Epidermal melanocyte (primary cell): ENCODE data around the gene LSAMP.
A peak's percentile ranks its signal among the peaks of the same experiment; 100 is the strongest.

Source experiments
- DNase-seq: peaks from one replicate; pipeline ENCODE4 v3.0.0; 2011; ENCODE audit warnings: low spot score; ENCODE audit not compliant: insufficient read length

The LSAMP gene

DNA sequence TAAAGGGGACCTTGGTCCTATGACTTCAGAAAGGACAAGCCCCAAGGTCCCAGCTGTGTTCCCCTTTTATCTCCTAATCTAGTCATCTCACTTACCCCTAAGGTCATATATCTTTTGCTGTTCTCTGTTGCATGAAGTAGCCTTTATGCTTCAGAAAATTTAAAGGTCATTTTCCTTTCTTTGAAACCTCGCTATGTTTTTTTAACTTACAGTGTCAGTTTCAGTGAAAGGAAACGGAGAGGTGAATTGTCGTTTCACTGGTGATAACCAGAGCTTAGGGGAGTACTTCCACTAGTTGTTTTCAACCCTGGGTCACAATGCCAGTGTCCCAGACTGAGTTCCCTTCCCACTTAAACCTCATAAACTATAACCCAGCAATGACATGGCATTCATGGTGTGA, 464.6 kb downstream of the LSAMP start:
- no peak for DNase-seq

DNA sequence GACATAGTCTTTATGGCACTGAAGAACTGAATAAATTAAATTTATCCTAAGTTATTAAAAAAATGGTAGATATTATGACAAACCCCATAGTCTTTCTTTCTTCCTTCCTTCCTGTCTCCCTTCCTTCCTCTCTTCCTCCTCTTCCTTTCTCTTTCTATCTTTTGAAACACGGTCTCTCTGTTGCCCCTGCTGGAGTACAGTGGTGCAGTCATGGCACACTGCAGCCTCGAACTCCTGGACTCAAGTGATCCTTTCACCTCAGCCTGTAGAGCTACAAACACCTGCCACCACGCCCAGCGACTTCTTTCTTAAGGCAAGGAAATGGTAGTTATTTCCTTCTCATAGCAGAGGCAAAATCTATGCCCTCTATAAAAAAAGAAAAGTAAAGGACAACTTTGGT, 467.4 kb downstream of the LSAMP start:
- no peak for DNase-seq

GRCh38 chr3:115975796-115976195, 469.5 kb downstream of the LSAMP start:
- no peak for DNase-seq

GRCh38 chr3:115975353-115975752, 469.9 kb downstream of the LSAMP start:
- no peak for DNase-seq

- no peak for DNase-seq
Measured at GRCh38 chr3:115974940-115975339, 470.3 kb downstream of the LSAMP start.

DNA sequence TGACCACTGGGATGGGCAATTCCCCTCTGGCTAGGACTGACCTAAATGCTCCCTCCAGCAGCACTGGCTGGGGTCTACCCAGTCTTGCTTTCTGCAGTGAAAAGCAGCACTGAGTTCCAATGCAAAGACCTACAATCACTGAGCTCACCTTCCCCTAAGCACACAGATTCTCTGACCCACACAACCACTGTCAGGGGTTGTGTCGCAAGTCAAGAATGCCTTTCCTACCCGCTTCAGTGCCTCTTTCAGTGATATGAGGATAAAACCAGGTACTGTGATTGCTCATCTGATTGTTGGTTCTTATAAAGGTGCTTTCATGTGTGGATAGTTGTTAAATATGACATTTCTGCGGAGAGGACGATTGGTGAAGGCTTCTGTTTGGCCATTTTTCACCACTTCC, 476.4 kb downstream of the LSAMP start:
- no peak for DNase-seq

DNA sequence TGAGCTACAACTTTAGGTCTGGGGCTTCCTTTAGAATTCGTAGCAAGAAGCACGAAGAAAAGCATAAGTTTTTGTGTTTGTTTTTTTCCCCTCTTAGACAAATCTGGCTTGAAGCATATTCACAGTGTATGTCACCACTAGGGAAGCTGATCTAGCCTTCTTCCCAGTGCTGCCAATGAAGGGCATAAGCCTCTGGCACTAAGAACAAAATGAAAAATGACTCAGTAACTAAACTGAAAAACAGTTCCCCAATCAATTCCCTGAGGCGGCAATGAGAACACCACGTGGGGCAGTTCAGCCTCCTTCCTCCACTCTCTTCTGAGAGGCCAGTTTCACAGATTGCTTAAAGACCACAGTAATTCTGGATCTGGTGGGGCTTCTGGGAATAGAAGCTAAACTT, 483.9 kb downstream of the LSAMP start:
- peak; percentile 43 for DNase-seq

- no peak for DNase-seq
Measured at GRCh38 chr3:115960799-115961198, 484.5 kb downstream of the LSAMP start.

DNA sequence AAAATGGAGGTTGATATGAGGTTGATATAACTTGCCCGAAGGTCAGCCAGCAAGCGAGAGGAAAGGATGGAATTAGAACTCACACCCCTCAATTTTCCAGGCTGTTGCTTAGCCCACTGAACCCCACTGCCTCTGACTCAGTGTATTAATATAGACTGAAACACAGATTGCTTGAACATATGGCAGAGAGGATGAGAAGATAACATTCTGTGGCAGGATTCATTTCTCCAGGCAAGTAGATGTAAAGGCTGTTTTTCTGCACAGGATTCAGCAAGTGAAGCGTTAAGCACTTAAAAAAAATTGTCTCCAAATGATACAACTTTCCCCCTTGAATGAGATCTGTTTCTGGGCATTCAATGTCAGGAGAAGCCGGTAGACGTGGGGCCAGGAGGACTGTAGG, 486.8 kb downstream of the LSAMP start:
- DNase-seq = no peak

DNA sequence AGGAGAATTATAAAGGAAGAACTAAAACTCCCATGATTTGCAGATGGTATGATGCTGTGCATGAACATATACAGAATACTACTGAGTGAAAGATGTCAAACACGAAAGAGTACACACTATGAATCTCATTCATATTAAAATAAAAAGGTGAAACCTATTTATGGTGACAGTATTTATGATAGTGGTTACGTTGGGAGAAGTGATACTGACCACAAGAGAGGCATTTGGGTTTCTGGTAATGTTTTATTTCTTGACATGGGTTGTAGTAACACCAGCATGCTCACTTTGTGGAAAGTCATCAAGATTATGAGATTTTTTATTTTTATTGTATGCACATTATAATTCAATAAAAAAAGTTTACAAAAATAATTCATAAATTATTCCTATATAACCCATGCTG, 498.0 kb downstream of the LSAMP start:
- no peak for DNase-seq

- DNase-seq = no peak
Measured at GRCh38 chr3:115943579-115943978, 501.7 kb downstream of the LSAMP start.

- no peak for DNase-seq
Measured at GRCh38 chr3:115937054-115937453, 508.2 kb downstream of the LSAMP start.

- no peak for DNase-seq
Measured at GRCh38 chr3:115932807-115933206, 512.5 kb downstream of the LSAMP start.

- no peak for DNase-seq
Measured at GRCh38 chr3:115931581-115931980, 513.7 kb downstream of the LSAMP start.

- no peak for DNase-seq
Measured at GRCh38 chr3:115930922-115931321, 514.4 kb downstream of the LSAMP start.

GRCh38 chr3:115930168-115930567, 515.1 kb downstream of the LSAMP start:
- no peak for DNase-seq

DNA sequence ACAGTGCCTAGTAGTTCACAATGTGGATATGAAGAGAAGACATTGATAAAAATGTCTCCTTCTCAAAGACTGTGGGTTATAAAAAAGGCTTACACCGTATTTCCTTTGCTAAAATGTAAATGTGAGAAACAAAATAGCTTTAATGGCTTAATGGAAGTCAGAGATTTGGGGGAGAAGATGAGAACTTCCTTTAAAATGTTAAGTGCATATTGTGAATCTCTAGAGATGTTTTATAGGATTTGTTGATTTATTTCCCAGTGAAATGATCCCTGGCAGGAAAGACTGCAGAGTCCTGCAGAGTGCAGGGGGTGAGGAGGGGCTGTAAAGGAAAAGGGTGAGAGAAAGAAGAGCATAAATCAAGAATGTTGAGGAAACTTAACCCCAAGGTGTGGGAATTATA, 516.9 kb downstream of the LSAMP start:
- no peak for DNase-seq

- no peak for DNase-seq
Measured at GRCh38 chr3:115927197-115927596, 518.1 kb downstream of the LSAMP start.

- no peak for DNase-seq
Measured at GRCh38 chr3:115922681-115923347, 522.5 kb downstream of the LSAMP start.

DNA sequence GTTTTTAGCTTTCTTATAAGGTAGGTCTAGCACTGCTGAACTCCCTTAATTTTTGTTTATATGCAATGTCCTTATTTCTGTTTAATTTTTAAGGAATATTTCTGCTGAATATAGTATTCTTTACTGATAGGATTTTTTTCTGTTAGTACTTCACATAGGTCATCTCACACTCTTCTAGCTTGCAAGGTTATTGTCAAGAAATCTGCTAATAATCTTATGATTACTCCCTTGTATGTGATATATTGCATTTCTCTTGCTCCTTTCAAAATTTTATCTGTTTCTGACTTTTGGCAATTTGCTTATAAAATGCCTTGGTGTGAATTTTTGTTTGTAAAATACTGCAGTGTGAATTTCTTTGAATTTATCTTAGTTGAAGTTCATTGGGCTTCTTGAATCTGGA, 523.6 kb downstream of the LSAMP start:
- no peak for DNase-seq

DNA sequence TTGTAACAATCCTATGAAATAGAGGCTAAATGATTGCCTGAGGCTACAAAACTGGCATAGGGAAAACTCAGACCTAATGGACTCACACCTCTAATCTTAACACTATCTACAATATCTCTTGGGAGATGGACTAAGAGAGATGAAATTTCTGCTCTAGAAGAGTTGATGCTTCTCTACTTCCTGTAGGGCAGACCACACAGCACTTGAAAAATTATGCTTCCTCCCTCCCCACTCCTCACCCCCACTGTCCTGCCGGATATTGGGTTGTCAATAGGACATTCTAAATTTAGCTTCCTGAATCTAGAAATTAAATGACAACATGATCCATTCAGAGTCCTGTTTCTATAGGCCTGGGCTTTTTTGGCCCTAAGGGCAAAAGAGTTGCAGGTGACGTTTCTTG, 526.4 kb downstream of the LSAMP start:
- DNase-seq = no peak

- no peak for DNase-seq
Measured at GRCh38 chr3:115916866-115917265, 528.4 kb downstream of the LSAMP start.

DNA sequence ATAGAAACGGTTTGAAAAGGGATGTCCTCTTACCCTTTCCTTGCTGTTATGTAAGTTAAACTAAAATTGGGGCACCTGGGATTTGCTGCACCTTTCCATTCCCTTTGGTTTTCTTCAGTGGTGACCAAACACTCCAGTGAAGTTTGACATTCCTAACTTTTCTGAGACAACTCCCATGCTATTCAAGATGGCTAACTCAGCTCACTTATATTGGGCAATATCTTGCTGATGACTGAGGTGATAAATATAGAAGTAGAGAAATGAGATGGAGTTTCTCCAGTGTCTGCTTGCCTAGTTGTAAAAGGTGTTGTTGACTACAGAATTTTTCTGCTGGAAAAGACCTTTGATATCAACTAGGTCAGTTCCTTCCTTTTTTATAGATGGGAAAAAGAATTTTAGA, 530.2 kb downstream of the LSAMP start:
- no peak for DNase-seq
